ENCODE results near the gene LAD1.
A peak's percentile ranks its signal among the peaks of the same experiment; 100 is the strongest.

LAD1 gene

DNA sequence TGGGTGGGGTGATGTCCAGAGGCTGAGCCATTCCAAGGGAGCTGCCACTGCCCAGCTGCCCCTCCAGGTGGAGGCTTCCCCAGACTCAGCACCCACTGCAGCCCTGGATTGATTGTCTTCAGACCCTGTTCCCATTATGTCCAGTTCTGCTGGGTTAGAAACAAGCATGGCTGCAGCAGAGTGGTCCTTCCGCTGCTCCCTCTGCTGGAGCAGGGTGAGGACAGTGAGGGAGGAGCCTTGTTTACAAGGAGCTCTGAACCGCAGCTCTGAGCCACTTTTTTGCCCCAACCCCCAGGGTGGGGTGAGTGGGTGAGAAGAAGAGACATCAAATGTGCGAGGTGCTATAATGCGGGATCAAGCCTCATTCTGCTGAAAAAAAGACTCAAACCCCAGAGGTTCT lies 24.0 kb downstream of the LAD1 start:
- in situ Hi-C loops (cut with HindIII; ENCODE audit: low pct_ligation_motif_present, low pct_unique_long_range_greater_than_20kb, low sequenced_read_pairs): no loop called here
- DNase-seq: no peak

DNA sequence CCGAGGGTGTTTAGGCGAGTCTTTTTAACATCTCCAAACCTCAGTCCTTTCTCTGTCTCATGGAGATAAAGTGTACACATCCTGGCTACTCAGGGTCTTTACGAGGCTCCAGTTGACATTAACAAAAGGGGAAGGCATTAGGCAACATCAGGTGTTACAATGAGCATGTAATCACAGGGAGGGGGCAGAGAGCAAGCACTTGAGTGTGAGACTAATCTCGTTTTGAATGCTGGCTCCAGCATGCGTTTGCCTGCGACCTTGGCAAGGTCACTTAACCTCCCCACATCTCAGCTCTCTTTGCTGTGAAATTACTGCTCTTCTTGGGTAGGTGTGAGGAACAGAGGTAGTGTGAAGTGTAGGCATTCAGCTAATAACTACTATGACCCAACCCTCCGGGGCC lies 24.8 kb downstream of the LAD1 start:
- in situ Hi-C loops (cut with HindIII; ENCODE audit: low pct_ligation_motif_present, low pct_unique_long_range_greater_than_20kb, low sequenced_read_pairs): no loop called here
- DNase-seq: no peak

DNA sequence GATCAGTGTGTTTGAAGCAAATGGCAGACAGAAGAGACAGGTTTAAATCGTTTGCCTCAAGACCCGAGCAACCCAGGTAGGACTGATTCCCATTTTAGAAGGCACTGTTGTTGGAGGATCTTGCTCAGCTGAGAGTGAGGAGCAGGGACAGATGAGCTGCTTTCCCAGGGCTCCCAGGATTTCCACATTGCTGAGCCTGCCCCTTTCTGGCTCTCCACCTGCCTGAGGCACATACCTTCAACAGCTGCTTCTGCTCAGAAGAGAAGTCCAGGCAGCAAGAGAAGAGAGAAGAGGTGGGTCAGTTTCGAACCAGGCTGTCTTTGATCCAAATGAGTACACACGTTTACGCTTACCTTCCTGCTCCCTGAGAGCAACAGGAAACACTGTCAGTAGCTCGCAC lies 27.3 kb downstream of the LAD1 start:
- in situ Hi-C loops (cut with HindIII; ENCODE audit: low pct_ligation_motif_present, low pct_unique_long_range_greater_than_20kb, low sequenced_read_pairs): no loop called here
- DNase-seq: no peak

DNA sequence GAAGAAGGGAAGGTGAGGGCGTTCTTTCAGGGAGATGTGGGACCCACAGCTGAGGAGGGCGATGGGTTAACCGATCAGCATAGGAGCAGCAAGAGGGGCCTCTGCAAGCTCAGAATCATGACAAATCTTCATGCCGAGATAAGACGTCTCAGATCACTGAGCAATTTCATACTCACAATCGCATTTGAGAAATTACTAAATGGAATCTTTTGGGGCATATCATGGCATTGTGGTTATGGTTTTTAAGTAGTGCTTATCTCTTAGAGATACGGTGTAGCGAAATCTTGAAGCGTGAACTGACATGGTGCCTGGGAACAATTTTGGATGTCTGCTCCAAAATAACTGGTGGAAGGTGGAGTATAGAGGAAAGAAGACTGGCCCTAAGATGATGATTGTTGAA lies 27.8 kb downstream of the LAD1 start:
- in situ Hi-C loops (cut with HindIII; ENCODE audit: low pct_ligation_motif_present, low pct_unique_long_range_greater_than_20kb, low sequenced_read_pairs): no loop called here
- no peak for DNase-seq

DNA sequence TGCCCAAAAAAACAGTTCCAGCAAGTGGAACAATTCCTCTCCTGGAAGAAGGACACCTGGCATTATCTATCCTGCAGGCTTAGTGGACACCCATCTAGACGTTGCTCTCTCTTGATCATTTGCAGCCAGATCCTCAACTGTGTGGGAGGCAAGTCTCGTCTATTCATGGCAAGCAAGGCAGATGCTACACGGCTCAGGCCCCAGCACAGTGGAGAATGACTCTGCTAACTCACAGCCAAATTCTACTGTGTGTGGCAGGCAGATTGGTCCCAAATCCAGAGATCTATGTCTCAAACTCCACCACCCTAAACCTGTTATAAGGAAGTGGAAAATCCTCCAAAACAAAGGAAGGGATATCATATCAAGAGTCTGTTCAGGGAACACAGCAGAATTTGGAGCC lies 28.6 kb downstream of the LAD1 start:
- in situ Hi-C loops (cut with HindIII; ENCODE audit: low pct_ligation_motif_present, low pct_unique_long_range_greater_than_20kb, low sequenced_read_pairs): no loop called here

DNA sequence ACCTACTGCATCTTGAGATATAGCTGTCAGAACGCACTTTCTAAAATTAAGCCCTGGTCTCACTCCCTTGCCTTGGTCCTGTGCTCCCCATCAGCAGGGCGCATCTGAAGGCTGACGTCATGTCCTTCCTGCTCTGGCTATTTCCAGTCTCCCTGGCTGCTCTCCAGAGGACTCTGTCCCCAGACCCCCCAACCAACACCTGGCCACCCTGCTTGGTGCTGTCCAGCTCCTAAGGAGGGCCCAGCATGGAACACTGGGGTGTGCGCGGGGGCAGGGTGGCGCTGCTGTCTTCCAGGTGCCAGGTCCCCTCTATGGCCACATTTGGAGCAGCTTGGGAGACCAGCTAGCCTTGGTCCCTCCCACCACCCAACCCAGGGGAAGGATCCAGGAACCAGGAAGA lies 29.9 kb downstream of the LAD1 start:
- in situ Hi-C loops (cut with HindIII; ENCODE audit: low pct_ligation_motif_present, low pct_unique_long_range_greater_than_20kb, low sequenced_read_pairs): no loop called here
- DNase-seq: no peak

More for the DNA sequence above, 28.6 kb downstream of the LAD1 start:
- DNase-seq: no peak

DNA sequence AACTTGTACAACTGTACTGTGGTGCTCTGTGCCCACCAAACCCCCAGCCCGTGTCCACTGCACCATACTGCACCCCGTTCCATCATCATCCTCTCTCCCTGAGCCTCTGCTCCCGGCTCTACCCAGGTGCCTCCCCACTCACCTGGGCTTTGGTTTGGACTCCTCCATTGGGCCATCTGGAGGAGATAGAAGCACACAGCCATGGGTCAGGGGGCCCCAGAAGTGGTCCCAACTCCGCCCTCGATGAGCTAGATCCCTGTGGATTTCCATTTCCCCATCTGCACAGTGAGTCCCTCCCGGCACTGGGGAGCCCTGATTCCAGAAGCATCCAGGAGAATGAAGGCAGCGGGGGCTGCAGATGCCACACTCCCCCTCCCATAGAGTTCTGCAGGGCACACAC lies 32.4 kb downstream of the LAD1 start:
- DNase-seq: no peak
- in situ Hi-C loops (cut with HindIII; ENCODE audit: low pct_ligation_motif_present, low pct_unique_long_range_greater_than_20kb, low sequenced_read_pairs): no loop called here

DNA sequence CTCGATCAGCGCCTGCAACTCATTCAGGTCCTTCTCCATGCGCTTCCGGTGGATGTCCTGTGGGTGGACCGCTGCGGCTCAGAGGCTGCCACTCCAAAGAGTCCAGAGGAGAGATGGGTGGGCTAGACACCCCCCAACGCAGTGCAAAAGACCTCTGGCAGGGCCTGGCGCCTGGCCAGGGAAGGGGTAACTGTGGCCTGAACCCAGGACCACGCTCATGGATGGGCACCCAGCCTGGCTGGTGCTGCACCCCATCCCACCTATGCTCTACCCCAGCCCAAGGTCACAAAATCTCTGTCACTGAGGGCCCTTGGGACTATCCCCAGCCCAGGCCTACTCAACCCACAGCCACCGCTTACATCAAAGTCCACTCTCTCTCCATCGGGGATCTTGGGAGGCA lies 33.9 kb downstream of the LAD1 start:
- in situ Hi-C loops (cut with HindIII; ENCODE audit: low pct_ligation_motif_present, low pct_unique_long_range_greater_than_20kb, low sequenced_read_pairs): no loop called here
- DNase-seq: no peak

DNA sequence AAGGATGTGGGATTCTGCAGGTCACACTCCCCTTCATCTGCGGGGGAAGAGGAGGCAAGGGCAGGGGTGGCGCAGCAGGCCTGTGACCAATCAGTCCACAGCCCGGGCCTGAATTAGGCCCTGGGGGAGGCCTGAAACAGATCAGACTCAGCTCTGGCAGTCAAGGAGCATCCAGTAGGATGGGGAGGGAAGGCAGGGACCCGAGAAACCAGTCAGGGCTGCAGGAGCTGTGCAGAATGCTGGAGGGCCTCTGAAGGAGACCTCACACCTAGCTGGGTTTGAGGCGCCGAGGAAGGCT lies 34.4 kb downstream of the LAD1 start:
- in situ Hi-C loops (cut with HindIII; ENCODE audit: low pct_ligation_motif_present, low pct_unique_long_range_greater_than_20kb, low sequenced_read_pairs): no loop called here
- DNase-seq: no peak

DNA sequence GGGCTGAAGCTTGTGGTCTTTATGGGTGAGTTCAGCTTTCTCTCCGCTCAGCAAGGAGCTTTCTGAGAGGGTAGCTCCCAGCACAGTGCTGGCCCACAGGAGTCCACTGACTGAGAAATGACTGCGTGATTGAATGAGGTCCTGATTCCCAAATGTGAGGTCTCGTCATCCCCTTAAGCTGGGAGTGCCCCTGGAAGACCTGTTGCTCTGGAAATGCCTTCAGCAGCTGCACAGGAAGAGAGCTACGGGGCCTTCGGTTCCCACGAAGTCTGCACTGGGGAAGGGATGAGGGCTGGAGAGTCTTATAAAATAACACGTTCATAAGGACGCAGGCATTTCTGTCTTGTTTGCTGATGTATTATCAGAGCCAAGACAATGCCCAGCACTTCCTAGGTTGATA lies 35.7 kb downstream of the LAD1 start:
- DNase-seq: no peak
- in situ Hi-C loops (cut with HindIII; ENCODE audit: low pct_ligation_motif_present, low pct_unique_long_range_greater_than_20kb, low sequenced_read_pairs): no loop called here

DNA sequence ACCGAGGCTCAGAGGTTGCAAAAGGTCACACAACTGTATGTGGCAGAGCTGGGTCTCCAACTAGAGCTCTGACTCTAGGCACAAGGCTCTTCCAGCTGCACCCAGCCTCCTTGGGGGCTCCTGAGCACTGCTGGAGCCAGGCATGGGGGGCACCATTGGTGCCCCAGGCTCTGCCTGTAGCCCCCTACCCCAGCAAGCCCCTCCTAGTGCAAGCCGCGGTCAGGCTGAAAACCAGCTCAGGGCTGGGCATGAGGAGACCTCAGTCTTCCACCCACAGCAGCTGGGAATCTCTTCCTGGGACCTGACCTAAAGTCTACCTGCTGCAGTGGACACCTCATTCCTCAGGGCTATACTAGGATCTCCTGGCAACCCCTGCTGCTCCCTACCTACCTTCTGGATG lies 36.2 kb downstream of the LAD1 start:
- DNase-seq: no peak
- in situ Hi-C loops (cut with HindIII; ENCODE audit: low pct_ligation_motif_present, low pct_unique_long_range_greater_than_20kb, low sequenced_read_pairs): no loop called here

DNA sequence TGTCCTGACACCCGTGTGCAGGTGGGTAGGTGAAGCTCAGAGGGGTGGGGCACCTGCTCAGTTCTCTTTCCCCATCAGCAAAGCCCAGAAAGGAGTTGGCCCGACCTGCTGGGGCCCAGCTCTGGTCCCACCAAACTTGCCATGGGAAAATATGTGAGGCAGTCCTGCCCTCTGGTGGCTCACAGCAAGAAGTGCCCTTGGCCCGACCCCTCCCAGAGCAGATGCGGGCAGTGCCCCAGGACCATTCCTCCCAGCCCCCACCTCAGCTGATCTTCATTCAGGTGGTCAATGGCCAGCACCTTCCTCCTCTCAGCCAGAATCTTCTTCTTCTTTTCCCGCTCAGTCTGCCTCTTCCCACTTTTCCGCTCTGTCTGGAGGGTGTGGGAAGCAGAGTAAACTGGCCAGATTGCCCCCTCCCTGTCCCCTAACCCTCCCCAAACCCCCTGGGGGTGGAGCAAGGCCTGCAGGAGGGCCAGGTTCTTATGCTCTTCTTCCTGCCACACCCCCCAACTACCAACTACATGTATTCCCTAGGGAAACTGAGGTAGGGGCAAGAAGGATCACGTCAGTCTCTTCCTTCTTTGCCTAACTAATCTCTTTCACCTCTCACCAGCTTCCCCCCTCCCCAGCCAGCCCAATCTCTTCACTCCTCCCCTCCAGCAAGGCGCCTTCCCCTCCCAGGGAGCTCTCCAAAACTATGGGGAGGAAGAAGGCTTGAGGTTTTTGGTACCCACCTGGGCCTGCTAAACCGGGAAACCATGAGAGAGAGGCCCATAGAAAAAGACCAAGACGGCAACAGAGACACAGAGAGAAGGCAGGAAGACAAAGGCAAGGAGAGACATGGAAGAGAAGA lies 37.2 kb downstream of the LAD1 start:
- DNase-seq: peak; percentile 56
- in situ Hi-C loops (cut with HindIII; ENCODE audit: low pct_ligation_motif_present, low pct_unique_long_range_greater_than_20kb, low sequenced_read_pairs): no loop called here

DNA sequence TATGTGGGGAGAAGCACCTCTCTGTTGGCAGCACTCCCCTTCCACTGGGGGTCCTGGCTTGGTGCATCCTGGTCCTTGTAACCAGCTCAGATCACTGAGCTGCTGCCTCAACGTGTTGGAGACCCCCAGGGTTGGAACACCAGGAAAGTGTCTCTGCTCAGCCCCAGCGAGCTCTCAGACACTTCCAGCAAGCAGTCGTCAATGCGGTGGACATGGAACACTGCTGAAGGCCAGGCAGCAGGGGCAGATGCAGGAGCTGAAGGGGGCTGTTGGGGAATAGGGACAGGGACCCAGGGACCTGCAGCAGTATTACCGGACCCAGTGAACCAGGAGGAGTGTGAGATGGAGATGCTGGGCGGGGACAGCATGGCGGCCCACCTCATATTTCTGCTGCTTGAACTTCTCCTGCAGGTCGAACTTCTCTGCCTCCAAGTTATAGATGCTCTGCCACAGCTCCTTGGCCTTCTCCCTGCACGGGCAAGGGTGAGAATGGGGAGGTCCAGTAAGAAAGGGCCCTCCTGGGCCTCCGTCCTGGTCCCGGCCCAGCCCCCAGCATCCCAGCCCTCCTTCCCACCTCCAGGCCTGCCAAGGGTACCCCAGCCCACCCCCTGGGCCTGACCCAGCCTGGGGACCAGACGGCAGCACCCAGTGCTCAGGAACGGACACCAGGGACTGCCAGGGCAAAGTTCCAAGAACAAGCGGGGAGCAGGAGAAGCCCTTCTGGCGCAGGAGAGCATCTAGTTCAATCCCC lies 38.0 kb downstream of the LAD1 start:
- in situ Hi-C loops (cut with HindIII; ENCODE audit: low pct_ligation_motif_present, low pct_unique_long_range_greater_than_20kb, low sequenced_read_pairs): no loop called here
- DNase-seq: no peak

DNA sequence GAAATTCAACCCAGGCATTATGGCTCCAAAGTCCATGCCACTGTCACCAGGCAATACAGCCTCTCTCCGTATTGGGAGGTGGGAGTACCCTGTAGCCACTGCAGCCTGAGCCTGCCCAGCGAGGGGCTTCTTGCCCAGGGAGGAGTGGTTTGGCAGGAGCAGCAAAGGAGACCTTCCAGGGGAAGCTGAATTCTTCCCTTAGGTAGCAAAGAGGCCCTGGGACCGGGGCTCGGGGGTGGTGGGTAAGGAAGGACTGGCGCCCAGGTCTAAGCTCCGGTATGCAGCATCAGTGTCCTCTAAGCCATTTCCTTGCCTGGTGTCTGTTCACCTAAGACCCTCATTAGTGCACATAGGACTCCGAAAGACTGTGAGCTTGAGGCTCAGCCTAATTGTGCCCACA lies 38.6 kb downstream of the LAD1 start:
- in situ Hi-C loops (cut with HindIII; ENCODE audit: low pct_ligation_motif_present, low pct_unique_long_range_greater_than_20kb, low sequenced_read_pairs): no loop called here
- DNase-seq: no peak

DNA sequence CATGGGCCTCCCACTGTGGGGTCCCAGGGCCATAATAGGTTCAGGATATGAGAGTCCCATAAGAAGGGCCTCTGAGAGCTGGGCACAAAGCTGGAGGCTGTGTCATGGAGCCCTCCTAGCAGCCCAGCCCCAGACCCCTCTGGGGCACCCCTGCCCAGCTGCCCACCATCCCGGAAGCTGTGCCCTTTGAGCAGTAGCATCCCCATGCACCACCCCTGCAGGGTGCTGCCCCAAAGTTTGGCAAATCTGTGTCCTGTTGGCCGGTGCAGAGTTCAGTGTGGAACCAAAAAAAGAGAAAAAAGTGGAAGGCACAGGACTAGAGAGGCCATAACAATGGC lies 39.3 kb downstream of the LAD1 start:
- DNase-seq: no peak
- in situ Hi-C loops (cut with HindIII; ENCODE audit: low pct_ligation_motif_present, low pct_unique_long_range_greater_than_20kb, low sequenced_read_pairs): no loop called here

DNA sequence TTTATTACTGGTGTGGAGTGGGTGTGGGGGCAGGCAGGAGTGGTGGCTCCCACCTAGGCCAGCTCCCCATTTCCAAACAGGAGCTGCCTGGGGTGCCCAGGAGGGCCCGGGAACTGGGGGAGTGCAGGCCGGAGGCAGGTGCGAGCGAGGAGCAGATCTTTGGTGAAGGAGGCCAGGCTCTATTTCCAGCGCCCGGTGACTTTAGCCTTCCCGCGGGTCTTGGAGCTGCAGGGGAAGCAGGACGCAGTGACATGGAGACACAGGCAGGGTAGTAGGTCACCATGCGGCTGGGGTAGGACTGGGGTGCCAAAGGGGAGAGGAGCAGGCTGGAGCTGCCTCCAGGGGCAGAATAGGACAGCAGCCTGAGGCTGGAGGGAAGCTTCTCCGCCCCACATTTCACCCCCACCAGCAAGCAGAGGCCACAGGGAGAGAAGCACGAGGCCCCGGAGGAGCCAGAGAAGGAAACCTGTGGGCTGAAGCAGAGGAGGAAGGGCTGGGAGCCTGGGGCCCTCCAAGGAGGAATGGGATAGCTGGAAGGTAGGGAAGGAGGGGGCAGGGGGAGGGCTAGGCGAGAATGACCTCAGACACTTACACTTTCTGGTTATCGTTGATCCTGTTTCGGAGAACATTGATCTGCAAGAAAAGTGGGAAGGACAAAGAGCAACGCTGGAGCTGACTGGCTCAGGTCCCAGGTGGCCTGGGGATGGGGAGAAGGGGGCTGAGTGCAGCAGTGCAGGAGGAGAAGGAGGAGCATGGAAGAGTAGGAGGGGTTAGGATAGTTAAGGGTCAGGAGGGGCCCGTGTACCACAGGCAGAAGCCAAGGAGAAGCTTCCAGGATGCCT lies 39.9 kb downstream of the LAD1 start:
- in situ Hi-C loops (cut with HindIII; ENCODE audit: low pct_ligation_motif_present, low pct_unique_long_range_greater_than_20kb, low sequenced_read_pairs): no loop called here
- no peak for DNase-seq

DNA sequence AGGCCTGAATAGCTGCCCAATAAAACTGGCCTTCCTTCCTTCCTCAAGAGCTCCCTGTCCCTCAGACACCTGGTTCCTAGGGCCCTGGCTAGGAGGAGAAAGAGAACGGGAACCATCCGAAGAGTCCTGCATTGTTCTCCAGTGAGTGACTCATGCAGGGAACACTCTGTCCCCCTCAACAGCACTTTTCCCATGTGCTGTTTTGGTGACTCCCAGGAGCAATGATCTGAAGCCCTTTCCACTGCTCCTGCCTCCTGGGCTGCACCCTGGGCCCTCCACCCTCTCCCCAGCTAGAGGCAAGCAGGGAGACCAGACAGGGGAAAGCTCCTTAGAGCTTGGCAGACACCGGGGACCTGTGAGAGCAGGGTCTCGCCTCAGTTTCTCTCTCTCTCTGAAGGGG lies 40.5 kb downstream of the LAD1 start:
- in situ Hi-C loops (cut with HindIII; ENCODE audit: low pct_ligation_motif_present, low pct_unique_long_range_greater_than_20kb, low sequenced_read_pairs): no loop called here
- no peak for DNase-seq

DNA sequence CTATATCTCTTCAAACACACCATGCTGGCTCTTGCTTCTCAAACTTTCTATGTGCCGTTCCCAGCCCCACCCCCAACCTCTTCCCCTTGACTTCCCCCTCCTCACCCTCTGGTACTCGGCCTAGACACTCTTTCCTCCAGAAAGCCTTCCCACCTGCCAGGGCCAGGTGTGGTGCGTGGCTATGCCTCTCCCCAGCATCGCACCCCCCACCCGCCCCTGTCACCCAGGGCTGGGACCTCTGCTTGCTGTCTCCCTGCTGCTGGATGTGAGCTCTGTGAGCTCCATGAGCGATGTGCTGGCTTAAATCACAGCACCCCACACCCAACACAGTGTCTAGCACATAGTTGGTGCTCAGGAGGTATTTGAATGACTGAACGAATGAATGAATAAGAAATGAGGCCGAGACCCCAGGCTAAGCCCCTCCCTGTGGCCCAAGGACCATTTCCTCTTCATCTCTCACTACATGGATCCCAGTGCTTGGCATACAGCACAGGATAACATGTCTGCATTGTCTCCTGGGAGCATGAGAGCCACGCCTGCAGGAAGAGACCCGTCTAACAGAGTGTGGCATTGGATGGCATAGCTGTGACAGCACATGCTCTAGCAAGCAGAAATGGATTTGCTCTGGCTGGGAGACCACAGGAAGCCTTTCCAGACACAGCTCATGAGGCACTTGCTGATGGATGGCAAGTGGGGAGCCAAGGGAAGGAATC lies 41.3 kb downstream of the LAD1 start:
- no peak for DNase-seq
- in situ Hi-C loops (cut with HindIII; ENCODE audit: low pct_ligation_motif_present, low pct_unique_long_range_greater_than_20kb, low sequenced_read_pairs): no loop called here

DNA sequence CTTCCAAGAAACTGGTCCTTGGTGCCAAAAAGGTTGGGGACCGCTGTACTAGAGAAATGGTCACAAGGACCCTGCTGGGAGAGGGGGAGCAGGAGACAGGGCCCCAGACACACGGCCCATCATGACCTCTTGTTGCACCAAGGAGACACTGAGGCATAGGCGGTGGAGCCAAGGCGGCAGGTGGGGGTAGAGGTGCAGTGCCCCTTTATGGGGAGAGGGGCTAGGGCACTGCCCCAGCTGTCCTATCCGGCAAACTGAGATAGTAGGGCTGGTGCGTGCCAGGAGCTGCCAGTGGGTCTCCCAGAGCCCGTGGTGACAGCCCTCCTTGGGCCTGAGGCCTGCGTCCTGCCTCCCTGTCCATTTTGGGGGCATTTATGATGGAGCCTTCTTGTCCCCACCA lies 41.9 kb downstream of the LAD1 start:
- no peak for DNase-seq
- in situ Hi-C loops (cut with HindIII; ENCODE audit: low pct_ligation_motif_present, low pct_unique_long_range_greater_than_20kb, low sequenced_read_pairs): no loop called here
